ENCODE measurements around the gene LRP4. TPM values are rescaled to one million over a fixed set of nuclear protein-coding genes. Genes with fewer than 3 reads are reported as not detected.

Gene LRP4
- total and polyA plus RNA-seq, 2 of the 8 experiments (the other 6 are each of a cell fraction or from before 2014, with no cell fraction given): 5.4 to 22.1 TPM

DNA sequence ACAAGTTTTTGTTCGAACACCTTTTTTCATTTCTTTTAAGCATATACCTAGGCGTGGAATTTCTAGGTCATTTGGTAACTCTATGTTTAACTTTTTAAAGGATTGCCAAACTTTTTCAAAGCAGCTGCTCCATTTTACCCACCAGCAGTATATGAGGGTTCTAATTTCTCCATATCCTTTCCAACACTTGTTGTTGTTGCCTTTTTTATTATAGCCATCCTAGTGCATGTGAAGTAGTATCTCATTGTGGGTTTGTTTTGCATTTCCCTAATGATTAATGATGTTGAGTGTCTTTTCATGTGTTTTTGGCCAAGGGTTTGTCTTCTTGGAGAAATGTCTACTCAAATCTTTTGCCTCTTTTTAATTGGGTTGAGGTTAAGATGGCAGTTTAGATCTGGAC lies 42.7 kb upstream of the LRP4 start:
- Histone ChIP-seq H3K27ac (ENCODE audit: low read depth, low read length) (no peak overlapping the region), H3K23ac (ENCODE audit: insufficient read length) (no peak overlapping the region), H4K5ac (ENCODE audit: insufficient read length, low read depth, low read length) (no peak overlapping the region), H2BK5ac (ENCODE audit: low read depth, low read length) (no peak overlapping the region), H3K18ac (ENCODE audit: extremely low read depth, low read length) (no peak overlapping the region), H4K20me1 (replicated peaks in 1 of 2; ENCODE audit: control insufficient read depth in 1 of 2, insufficient read depth in 2 of 2, low read length in 2 of 2) (no peaks in the 10 kb centered on the region), H3K36me3 (ENCODE audit: control insufficient read depth in 2 of 4, insufficient read depth in 4 of 4, low read length in 3 of 4) (peaks cover 0 to 5% (median 0%) of the 10 kb centered on the region in 4 experiments; a peak in 1 of 8 replicates), H3K56ac (replicated peaks; ENCODE audit: insufficient read length, low read depth, low read length) (no peak overlapping the region), H2BK12ac (ENCODE audit: low read depth, low read length) (no peak overlapping the region), H3K79me2 (ENCODE audit: control insufficient read depth in 1 of 2, insufficient read depth in 2 of 2, low read length in 2 of 2) (no peaks in the 10 kb centered on the region), H2BK15ac (ENCODE audit: low read length) (no peak overlapping the region), H3K9me3 (ENCODE audit: insufficient read depth in 2 of 2, low read depth in 1 of 2, low read length in 1 of 2) (peaks cover 0 to 3% of the 10 kb centered on the region in 2 experiments; a peak in 2 of 4 replicates), H2BK120ac (replicated peaks; ENCODE audit: low read depth, low read length) (no peak overlapping the region), H3K79me1 (ENCODE audit: low read depth, low read length) (no peaks in the 10 kb centered on the region), H3K23me2 (ENCODE audit: low read depth, low read length) (no peaks in the 10 kb centered on the region), H3K4me2 (ENCODE audit: insufficient read depth in 1 of 2, low read depth in 2 of 2, low read length in 2 of 2) (no peak overlapping the region), H2AK5ac (ENCODE audit: low read depth, low read length) (no peak overlapping the region), H3K14ac (ENCODE audit: insufficient read length) (no peak overlapping the region), H4K91ac (replicated peaks; ENCODE audit: insufficient read length, low read length) (no peak overlapping the region), H3K4me3 (ENCODE audit: extremely low read depth in 1 of 4, insufficient read depth in 2 of 4, low read depth in 3 of 4, low read length in 4 of 4) (no peak overlapping the region), H2AFZ (ENCODE audit: low read length) (no peak overlapping the region), H4K8ac (ENCODE audit: extremely low read depth, insufficient read depth, low read length) (no peak overlapping the region), H3K9ac (replicated peaks in 1 of 4; ENCODE audit: extremely low read depth in 1 of 4, low read depth in 3 of 4, low read length in 3 of 4) (no peak overlapping the region), H3K4ac (replicated peaks; ENCODE audit: insufficient read length, low read depth, low read length) (no peak overlapping the region), H3K4me1 (replicated peaks in 1 of 4; ENCODE audit: control insufficient read depth in 3 of 4, insufficient read depth in 4 of 4, low read length in 3 of 4) (no peaks in the 10 kb centered on the region), H3K27me3 (replicated peaks in 1 of 4; ENCODE audit: control insufficient read depth in 3 of 4, extremely low read depth in 1 of 4, insufficient read depth in 3 of 4, low read length in 3 of 4) (no peaks in the 10 kb centered on the region), H2BK20ac (ENCODE audit: low read length) (no peak overlapping the region)
- CTCF ChIA-PET (ENCODE audit: partially characterized antibody): no interaction called here
- POLR2A ChIA-PET (ENCODE audit: partially characterized antibody): no interaction called here
- DNase-seq (ENCODE audit: low read depth in 1 of 2, low spot score in 2 of 2) (no peak), FAIRE-seq (no peak)
- 90% methylated on average over 2 of the region's 2 CpGs; no CpG with 5 or more reads in 1 of the 2 experiments for WGBS, 2 experiments (ENCODE audit: extremely low coverage in 1 of 2, insufficient coverage in 1 of 2, insufficient read length in 1 of 2, insufficient replicate concordance in 2 of 2, low coverage in 1 of 2, low lambda C conversion rate in 2 of 2, missing lambda C conversion rate in 1 of 2)
- TF ChIP-seq SP2 (IDR thresholded peaks at IDR 0.05; ENCODE audit: low read length) (no peak), EP300 (IDR thresholded peaks at IDR 0.05; ENCODE audit: borderline replicate concordance in 1 of 2, low read depth in 2 of 2, low read length in 2 of 2) (no peak), CTCF (IDR thresholded peaks at IDR 0.05; ENCODE audit: control extremely low read depth in 1 of 3, insufficient read depth in 1 of 3, low read depth in 1 of 3, low read length in 3 of 3) (no peak), TAF7 (optimal IDR thresholded peaks at IDR 0.05; ENCODE audit: borderline replicate concordance, low read depth, low read length) (no peak), HDAC2 (IDR thresholded peaks at IDR 0.05; ENCODE audit: borderline replicate concordance in 1 of 2, low read depth in 2 of 2, low read length in 2 of 2) (no peak), SIRT6 (IDR thresholded peaks at IDR 0.05; ENCODE audit: low read length) (no peak), TEAD4 (IDR thresholded peaks at IDR 0.05; ENCODE audit: low read depth, low read length) (no peak), GTF2F1 (IDR thresholded peaks at IDR 0.05; ENCODE audit: borderline replicate concordance, low read depth, low read length) (no peak), SIN3A (conservative IDR thresholded peaks at IDR 0.05 in 1 of 2, IDR thresholded peaks at IDR 0.05 in 1 of 2; ENCODE audit: low read depth in 1 of 2, low read length in 2 of 2) (no peak)
- TF ChIP-seq, protein P1, sequence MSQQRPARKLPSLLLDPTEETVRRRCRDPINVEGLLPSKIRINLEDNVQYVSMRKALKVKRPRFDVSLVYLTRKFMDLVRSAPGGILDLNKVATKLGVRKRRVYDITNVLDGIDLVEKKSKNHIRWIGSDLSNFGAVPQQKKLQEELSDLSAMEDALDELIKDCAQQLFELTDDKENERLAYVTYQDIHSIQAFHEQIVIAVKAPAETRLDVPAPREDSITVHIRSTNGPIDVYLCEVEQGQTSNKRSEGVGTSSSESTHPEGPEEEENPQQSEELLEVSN (IDR thresholded peaks at IDR 0.05): no peak
